ENCODE data around the gene CEP128.
"Not testable (repeated sequence)": the region's sequence is repeated elsewhere in the genome, so short reads cannot be mapped to it uniquely, and the experiment has no call there.

The CEP128 gene

DNA sequence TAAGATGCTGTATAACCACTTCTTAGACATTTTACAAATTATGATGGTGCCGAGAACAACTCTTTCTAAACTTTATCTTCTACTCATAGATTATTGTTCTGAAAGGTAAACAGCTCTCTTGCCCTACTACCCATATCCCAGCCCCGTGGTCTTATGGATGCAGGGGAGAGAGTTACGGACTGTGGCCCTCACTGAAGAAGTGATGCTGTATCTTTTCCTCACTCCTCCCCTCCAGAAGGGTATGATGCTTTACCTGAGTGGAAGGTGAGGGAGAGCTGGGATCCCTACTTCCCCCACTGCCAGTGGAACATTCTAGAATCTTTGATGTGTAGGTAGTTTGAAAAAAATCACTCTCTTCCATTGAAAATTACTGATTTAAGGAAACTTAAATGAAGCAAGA, 17.4 kb upstream of the CEP128 start:
- H3K27ac Mint-ChIP-seq = peak overlapping the region; percentile 88
- no peaks in the 10 kb centered on the region for H3K9me3 Mint-ChIP-seq (ENCODE audit: low read depth)
- H3K4me1 Mint-ChIP-seq (ENCODE audit: low read depth) = peaks cover 41% of the 10 kb centered on the region
- H3K36me3 Mint-ChIP-seq = peaks cover 4% of the 10 kb centered on the region
- peak overlapping the region; percentile 73 for H3K4me3 Mint-ChIP-seq
- no peaks in the 10 kb centered on the region for H3K27me3 Mint-ChIP-seq

DNA sequence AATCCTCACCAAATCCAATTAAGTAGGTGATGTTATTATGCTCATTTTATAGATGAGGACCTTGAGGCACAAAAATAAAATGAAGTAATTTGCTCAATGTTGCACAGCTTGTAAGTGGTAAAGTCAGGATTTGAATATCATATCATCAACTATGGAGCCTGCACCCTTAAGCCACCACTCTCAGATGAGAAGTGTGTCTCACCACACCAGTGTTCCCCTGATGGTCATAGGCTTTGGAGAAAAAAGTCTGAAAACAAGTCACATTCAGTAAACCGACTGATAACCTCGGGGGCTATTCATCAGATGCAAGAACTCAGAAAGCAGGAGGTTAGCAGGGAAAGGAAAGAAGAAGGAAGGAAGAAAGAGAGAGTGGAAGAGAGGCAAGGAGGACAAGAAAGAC, 16.7 kb upstream of the CEP128 start:
- H3K4me3 Mint-ChIP-seq = peak overlapping the region; percentile 62
- peaks cover 4% of the 10 kb centered on the region for H3K36me3 Mint-ChIP-seq
- H3K4me1 Mint-ChIP-seq (ENCODE audit: low read depth) = peaks cover 41% of the 10 kb centered on the region
- H3K27ac Mint-ChIP-seq = peak overlapping the region; percentile 85
- H3K27me3 Mint-ChIP-seq = no peaks in the 10 kb centered on the region
- H3K9me3 Mint-ChIP-seq (ENCODE audit: low read depth) = no peaks in the 10 kb centered on the region

DNA sequence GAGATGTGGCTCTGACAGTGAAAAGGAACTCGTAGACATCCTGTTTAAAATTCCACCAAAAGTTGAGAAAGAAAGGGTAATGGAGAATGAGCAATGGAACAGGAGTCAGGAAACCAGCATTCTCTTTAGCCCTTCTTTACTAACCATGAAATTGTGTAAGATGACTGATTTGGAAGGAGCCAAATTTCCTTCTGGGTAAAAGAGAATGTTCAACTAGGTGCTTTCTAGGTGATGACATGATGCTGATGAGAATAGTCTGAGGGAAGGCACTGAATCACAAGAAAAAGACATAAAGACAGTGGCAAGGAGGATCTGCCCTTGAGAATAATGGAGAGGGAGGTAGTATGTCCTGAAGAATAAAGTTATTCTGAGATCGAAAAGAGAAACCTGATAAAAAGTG, 16.1 kb upstream of the CEP128 start:
- no peak overlapping the region for H3K27ac Mint-ChIP-seq

DNA sequence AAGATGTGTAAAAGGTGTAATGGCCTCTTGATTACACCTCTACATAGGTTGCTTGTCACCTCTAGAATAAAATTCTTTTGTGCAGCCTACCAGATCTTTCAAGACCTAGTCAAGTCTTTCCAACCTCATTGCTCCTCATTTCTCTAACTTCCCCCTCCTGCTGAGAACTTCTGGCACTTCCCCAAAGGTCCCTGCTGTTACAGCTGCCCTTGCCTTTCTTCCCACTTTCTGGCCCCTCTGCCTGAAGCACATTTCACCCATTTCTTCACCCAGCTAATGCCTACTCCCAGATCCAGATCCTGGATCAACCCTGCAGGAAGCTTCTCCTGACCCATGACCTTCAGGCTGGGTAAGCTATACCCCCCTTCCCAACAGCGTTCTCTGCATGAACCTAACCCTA, 15.4 kb upstream of the CEP128 start:
- no peak overlapping the region for H3K4me3 Mint-ChIP-seq
- H3K27me3 Mint-ChIP-seq = no peaks in the 10 kb centered on the region
- H3K27ac Mint-ChIP-seq = no peak overlapping the region
- peaks cover 4% of the 10 kb centered on the region for H3K36me3 Mint-ChIP-seq
- peaks cover 41% of the 10 kb centered on the region for H3K4me1 Mint-ChIP-seq (ENCODE audit: low read depth)
- H3K9me3 Mint-ChIP-seq (ENCODE audit: low read depth) = no peaks in the 10 kb centered on the region

More for the DNA sequence above, 16.1 kb upstream of the CEP128 start:
- Mint-ChIP-seq H3K36me3 (peaks cover 4% of the 10 kb centered on the region), H3K4me1 (ENCODE audit: low read depth) (peaks cover 41% of the 10 kb centered on the region), H3K27me3 (no peaks in the 10 kb centered on the region), H3K4me3 (no peak overlapping the region), H3K9me3 (ENCODE audit: low read depth) (no peaks in the 10 kb centered on the region)

DNA sequence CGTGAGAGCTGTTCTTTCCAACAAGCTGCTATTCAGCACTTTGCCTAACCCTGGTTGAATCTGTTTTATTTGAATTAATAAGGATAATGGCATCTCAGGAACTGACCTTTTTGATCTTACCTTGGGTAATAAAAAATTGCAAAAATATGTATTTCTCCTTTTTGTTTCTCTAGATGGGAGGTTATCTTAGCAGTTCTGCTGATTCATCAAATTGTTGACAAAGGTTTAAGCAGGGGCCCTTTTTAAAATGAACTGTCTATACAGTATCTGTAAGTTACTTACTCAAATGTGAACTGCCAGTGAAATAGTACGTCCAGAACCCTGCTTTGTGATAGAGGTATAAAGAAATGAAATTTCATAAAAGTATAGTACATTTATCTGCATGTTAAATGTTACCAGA, 14.6 kb upstream of the CEP128 start:
- peak overlapping the region; percentile 89 for H3K4me3 Mint-ChIP-seq
- peaks cover 41% of the 10 kb centered on the region for H3K4me1 Mint-ChIP-seq (ENCODE audit: low read depth)
- no peaks in the 10 kb centered on the region for H3K27me3 Mint-ChIP-seq
- no peaks in the 10 kb centered on the region for H3K9me3 Mint-ChIP-seq (ENCODE audit: low read depth)
- H3K36me3 Mint-ChIP-seq = peaks cover 4% of the 10 kb centered on the region
- no peak overlapping the region for H3K27ac Mint-ChIP-seq

DNA sequence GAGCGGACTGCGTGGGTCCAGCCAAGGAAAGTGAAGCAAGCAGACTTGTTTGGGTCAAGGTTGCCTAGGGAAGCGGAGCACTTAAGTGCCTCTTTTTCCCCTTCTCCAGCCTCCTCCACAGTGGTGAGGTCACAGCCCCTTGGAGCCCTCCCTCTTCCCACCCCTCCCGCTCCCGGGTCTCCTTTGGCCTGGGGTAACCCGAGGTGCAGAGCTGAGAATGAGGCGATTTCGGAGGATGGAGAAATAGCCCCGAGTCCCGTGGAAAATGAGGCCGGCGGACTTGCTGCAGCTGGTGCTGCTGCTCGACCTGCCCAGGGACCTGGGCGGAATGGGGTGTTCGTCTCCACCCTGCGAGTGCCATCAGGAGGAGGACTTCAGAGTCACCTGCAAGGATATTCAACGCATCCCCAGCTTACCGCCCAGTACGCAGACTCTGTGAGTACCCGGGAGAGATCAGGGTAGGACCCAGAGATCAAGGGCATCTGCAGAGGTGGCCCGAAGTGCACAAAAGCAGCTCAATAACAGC, 13.9 kb upstream of the CEP128 start, which contains the start of gene TSHR:
Gene TSHR, plus strand, starts transcription at position 206 of the 526 bp plus-strand sequence. Its CDS starts 60 bp downstream, at position 266.
- H3K4me3 Mint-ChIP-seq = peak within 1 kb of the TSS; percentile 89
- H3K27ac Mint-ChIP-seq = peak within 1 kb of the TSS; percentile 75
- H3K36me3 Mint-ChIP-seq = peaks cover 4% of the 10 kb centered on the region
- H3K9me3 Mint-ChIP-seq (ENCODE audit: low read depth) = no peaks in the 10 kb centered on the region
- peaks cover 41% of the 10 kb centered on the region for H3K4me1 Mint-ChIP-seq (ENCODE audit: low read depth)
- H3K27me3 Mint-ChIP-seq = no peaks in the 10 kb centered on the region

DNA sequence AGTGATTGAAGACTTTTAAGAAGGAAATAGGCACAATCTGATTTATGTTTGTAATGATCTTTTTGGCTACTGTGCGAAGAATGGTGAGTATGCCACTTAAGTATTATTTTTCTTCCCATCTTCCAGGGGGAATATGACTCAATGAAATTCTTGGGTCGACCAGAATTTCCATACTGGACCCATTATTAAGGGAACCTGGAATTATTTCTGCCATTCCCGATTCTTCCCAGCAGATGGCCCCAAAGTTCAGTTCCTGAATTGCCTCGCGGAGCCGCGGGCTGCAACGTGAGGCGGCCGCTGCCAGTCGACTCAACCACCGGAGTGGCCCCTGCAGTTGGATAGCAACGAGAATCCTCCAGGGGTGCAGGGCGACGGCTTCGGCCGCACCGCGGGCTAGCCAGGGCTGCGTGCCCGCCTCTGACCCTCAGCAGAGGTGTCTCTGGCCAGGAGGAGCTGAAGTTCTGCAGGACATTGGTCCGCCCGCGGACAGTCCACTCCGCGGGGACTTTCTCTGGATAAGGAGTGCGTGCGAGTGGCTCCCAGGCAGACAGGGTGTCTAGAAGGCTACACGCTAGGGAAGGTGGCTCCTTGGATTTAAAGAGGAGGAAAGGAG, 13.3 kb upstream of the CEP128 start:
- Mint-ChIP-seq H3K9me3 (ENCODE audit: low read depth) (no peaks in the 10 kb centered on the region), H3K4me3 (peak overlapping the region; percentile 89), H3K27ac (peak overlapping the region; percentile 75), H3K27me3 (no peaks in the 10 kb centered on the region), H3K4me1 (ENCODE audit: low read depth) (peaks cover 35% of the 10 kb centered on the region), H3K36me3 (peaks cover 4% of the 10 kb centered on the region)

DNA sequence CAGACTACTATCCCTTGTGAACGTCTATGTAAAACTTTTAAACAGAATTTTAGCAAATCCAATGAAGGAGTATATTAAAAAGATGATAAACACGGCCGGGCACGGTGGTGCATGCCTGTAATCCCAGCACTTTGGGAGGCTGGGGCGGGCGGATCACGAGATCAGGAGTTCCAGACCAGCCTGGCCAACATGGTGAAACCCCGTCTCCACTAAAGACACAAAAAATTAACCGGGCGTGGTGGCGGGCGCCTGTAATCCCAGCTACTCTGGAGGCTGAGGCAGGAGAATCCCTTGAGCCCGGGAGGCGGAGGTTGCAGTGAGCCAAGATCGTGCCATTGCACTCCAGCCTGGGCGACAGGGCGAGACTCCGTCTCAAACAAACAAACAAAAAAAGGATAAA, 11.7 kb upstream of the CEP128 start:
- peaks cover 19% of the 10 kb centered on the region for H3K4me1 Mint-ChIP-seq (ENCODE audit: low read depth)
- H3K27ac Mint-ChIP-seq; H3K27me3 Mint-ChIP-seq; H3K4me3 Mint-ChIP-seq; H3K9me3 Mint-ChIP-seq (ENCODE audit: low read depth); H3K36me3 Mint-ChIP-seq: not testable (repeated sequence)

DNA sequence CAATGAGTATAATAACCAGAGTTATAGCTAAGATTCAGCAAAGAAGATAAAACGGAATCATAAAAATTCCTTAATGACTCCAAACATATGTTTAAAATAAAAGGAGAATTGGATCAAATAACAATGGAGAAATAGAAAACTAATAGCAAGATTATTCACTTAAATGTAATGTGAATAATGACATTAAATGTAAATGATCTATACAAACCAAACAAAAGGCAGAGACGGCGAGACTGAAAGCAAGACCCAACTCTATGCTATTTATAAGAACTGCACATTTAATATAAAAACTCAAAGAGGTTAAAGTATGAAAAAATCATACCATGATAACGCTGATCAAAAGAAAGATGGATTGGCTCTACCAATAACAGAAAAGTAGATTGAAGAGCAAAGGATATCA, 10.0 kb upstream of the CEP128 start:
- H3K9me3 Mint-ChIP-seq (ENCODE audit: low read depth) = no peaks in the 10 kb centered on the region
- H3K27ac Mint-ChIP-seq = no peak overlapping the region
- peaks cover 8% of the 10 kb centered on the region for H3K27me3 Mint-ChIP-seq
- peaks cover 25% of the 10 kb centered on the region for H3K4me1 Mint-ChIP-seq (ENCODE audit: low read depth)
- H3K36me3 Mint-ChIP-seq = no peaks in the 10 kb centered on the region
- no peak overlapping the region for H3K4me3 Mint-ChIP-seq

DNA sequence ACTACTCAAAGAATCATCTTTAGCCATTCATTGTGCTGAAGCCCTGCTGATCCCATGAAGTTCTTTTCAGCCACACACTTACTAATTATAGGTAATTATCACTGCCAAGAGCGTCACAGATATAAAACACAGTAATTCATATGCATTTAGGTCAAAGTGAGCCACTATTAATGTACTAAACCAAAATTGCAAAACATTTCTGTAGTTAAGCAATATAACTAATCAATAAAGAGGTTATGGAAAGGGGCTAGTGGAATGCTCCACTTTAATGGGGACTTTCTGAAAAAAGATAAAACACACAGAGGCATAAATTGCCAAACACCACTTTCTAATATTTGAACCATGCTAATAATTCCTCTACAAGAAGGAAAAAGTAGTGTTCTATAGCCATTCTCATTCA, 6.8 kb upstream of the CEP128 start:
- Mint-ChIP-seq H3K9me3 (ENCODE audit: low read depth) (no peaks in the 10 kb centered on the region), H3K4me1 (ENCODE audit: low read depth) (peaks cover 24% of the 10 kb centered on the region)

DNA sequence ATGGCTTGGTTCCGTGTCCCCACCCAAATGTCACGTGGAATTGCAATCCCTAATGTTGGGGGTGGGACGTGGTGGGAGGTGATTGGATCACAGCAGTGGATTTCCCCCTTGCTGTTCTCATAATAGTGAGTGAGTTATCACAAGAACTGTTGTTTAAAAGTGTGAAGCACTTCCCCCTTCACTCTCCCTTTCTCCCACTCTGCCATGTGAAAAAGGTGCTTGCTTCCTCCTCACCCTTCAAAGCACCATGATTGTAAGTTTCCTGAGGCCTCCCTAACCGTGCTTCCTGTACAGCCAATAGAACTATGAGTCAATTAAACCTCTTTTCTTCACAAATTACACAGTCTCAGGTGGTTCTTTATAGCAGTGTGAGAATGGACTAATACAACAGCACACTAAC, 5.3 kb upstream of the CEP128 start:
- H3K27me3 Mint-ChIP-seq = peaks cover 8% of the 10 kb centered on the region
- peak overlapping the region; percentile 93 for H3K27ac Mint-ChIP-seq
- no peaks in the 10 kb centered on the region for H3K9me3 Mint-ChIP-seq (ENCODE audit: low read depth)
- H3K4me3 Mint-ChIP-seq = no peak overlapping the region
- H3K4me1 Mint-ChIP-seq (ENCODE audit: low read depth) = peaks cover 39% of the 10 kb centered on the region
- peaks cover 2% of the 10 kb centered on the region for H3K36me3 Mint-ChIP-seq

More for the DNA sequence above, 6.8 kb upstream of the CEP128 start:
- Mint-ChIP-seq H3K4me3 (no peak overlapping the region), H3K27me3 (peaks cover 8% of the 10 kb centered on the region), H3K36me3 (peaks cover 2% of the 10 kb centered on the region), H3K27ac (peak overlapping the region; percentile 34)

DNA sequence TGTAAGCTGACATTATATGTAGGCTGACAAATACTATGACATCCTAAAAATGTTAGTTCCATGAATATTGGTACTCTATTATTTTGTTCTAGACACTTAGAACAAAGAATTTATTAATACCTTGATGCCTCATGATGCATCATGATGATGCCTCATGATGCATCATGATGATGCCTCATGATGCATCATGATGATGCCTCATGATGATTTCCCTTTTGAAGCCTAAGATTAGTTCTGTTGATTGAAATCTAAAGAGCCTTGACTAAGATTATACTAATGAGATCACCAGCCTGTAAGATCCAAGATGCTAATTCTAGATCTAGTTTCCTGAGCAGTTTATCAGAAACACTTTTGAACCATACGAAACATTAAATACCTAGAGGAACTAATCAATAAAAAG, 4.6 kb upstream of the CEP128 start:
- Mint-ChIP-seq H3K4me3 (peak overlapping the region; percentile 57), H3K4me1 (ENCODE audit: low read depth) (peaks cover 40% of the 10 kb centered on the region), H3K27ac (peak overlapping the region; percentile 93), H3K9me3 (ENCODE audit: low read depth) (no peaks in the 10 kb centered on the region), H3K36me3 (peaks cover 2% of the 10 kb centered on the region), H3K27me3 (peaks cover 8% of the 10 kb centered on the region)

DNA sequence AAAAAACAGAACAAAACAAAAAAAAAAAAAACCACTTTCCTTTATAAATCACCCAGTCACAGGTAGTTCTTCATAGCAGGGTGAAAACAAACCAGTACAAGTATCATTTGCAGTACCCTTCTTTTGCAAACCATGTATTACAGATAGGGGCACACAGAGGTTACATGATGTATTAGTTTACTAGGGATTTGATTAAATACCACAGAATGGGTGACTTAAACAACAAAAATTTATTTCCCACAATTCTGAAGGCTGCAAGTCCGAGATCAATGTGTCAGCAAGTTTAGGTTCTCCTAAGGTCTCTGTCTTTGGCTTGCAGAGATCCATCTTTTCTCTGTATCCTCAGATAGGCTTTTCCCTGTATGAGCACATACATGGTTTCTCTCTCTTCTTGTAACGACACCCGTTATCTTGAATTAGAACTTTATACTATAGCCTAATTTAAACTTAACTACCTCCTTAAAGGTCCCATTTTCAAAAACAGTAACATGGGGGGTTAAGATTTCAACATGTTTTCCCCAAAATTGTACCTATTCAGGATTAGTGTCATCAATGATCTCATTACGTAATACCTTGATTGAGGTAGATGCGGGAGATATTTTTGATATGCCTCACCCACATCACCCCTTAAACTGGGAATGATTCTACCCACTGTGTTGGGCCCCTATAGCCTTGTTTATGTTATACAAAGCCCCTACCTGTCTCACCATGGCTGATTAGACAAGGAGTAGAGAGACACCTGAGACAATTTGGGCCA, 3.5 kb upstream of the CEP128 start:
- H3K27me3 Mint-ChIP-seq = peaks cover 8% of the 10 kb centered on the region
- H3K27ac Mint-ChIP-seq = no peak overlapping the region
- H3K4me3 Mint-ChIP-seq = no peak overlapping the region
- no peaks in the 10 kb centered on the region for H3K9me3 Mint-ChIP-seq (ENCODE audit: low read depth)
- H3K36me3 Mint-ChIP-seq = peaks cover 2% of the 10 kb centered on the region
- H3K4me1 Mint-ChIP-seq (ENCODE audit: low read depth) = peaks cover 48% of the 10 kb centered on the region

DNA sequence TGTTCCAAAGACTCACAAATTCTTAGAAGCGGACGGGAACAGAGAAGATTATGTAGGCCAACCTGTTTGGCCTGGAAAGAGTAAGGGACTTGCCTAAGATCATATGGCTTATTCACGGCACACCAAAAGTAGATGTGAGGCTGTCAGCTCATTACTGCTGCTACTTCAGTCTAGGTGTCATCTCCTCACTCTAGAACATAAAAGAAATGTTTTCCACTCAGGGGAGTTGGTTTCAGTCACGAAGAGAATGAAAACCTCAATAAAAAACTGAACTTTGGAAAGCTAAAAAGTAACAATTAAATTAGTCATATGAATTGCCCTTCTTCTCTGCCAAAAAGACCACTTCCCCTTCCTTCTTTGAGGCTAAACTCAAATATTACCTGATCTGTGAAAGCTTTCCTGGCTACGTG, 658 bp upstream of the CEP128 start:
- Mint-ChIP-seq H3K4me3 (peak overlapping the region; percentile 88), H3K4me1 (ENCODE audit: low read depth) (peaks cover 42% of the 10 kb centered on the region), H3K27me3 (no peaks in the 10 kb centered on the region), H3K27ac (peak overlapping the region; percentile 96), H3K36me3 (peaks cover 2% of the 10 kb centered on the region), H3K9me3 (ENCODE audit: low read depth) (no peaks in the 10 kb centered on the region)

DNA sequence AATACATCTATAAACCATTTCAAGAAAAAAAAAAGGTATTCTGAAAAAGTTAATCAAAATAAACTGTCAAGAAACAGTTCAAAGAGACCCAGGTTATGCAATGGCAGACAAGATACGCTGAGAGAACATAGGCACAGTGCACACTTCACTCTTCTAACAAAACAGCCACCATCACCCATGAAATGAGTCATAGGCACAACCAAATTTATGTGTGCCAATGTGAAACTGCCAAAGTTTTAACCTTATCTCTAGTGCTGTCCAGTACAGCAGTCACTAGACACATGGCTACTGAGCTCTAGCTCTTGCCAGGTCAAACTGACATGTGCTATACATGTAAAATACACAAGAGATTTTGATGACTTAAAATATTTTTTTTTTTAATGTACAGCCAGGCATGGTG, 1.4 kb downstream of the CEP128 start:
- Mint-ChIP-seq H3K9me3 (ENCODE audit: low read depth) (no peaks in the 10 kb centered on the region), H3K4me1 (ENCODE audit: low read depth) (peaks cover 26% of the 10 kb centered on the region), H3K4me3 (peak overlapping the region; percentile 69), H3K36me3 (no peaks in the 10 kb centered on the region), H3K27me3 (no peaks in the 10 kb centered on the region), H3K27ac (peak overlapping the region; percentile 61)
